Endothelial cell of umbilical vein (primary cell): ENCODE data around the gene SPACA6. TPM values are rescaled to one million over a fixed set of nuclear protein-coding genes. Genes with fewer than 3 reads are reported as not detected.

Source experiments
- BruUV-seq: library from RNA; stranded (reverse); fragments of 400-500 nt; replicated peaks from 2 replicates; lab custom pipeline; 2021; lab: Mats Ljungman, UMichigan
- CTCF ChIA-PET: fragments of 300-600, 350-600 bp; sonication (Branson Sonifier 250); formaldehyde crosslinking; loops from one replicate; lab custom pipeline; 2021; ENCODE audit warnings: antibody characterized with exemption, inconsistent platforms; lab: Charles Lee
- POLR2A ChIA-PET: fragments of 300-600, 350-600 bp; sonication (Branson Sonifier 250); formaldehyde crosslinking; loops from one replicate; lab custom pipeline; 2021; ENCODE audit warnings: antibody characterized with exemption, inconsistent platforms; lab: Charles Lee
- DNase-seq: peaks from one replicate; pipeline ENCODE4 v3.0.0-alpha.2; 2011; ENCODE audit warnings: low read depth, low spot score
- FAIRE-seq: peaks from 2 replicates; lab custom pipeline; 2011; peaks lifted over from hg19 to GRCh38; lab: Jason Lieb, UNC
- H2AFZ ChIP-seq: 2 replicates; pipeline ENCODE4 v1.6.0; 2012; ENCODE audit warnings: low read depth, low read length, control low read depth, inconsistent platforms
- H3K27ac ChIP-seq: 2 replicates; pipeline ENCODE4 v1.5.1; 2011; ENCODE audit warnings: low read depth, mild to moderate bottlenecking, control low read depth, low read length, moderate library complexity; ENCODE audit not compliant: insufficient read depth
- H3K27me3 ChIP-seq, 2 experiments: 2 replicates each; pipeline versions ENCODE4 v1.6.0 to v1.6.1; 2011; ENCODE audit warnings: low read length in 2 of 2, mixed read lengths in 1 of 2; ENCODE audit not compliant: control insufficient read depth in 2 of 2, insufficient read depth in 2 of 2
- H3K36me3 ChIP-seq, 2 experiments: 2 replicates in 1 of 2; 3 replicates in 1 of 2; pipeline ENCODE4 v1.5.1; 2011; ENCODE audit warnings: low read length in 2 of 2, mild to moderate bottlenecking in 1 of 2, moderate library complexity in 1 of 2; ENCODE audit not compliant: control insufficient read depth in 2 of 2, insufficient read depth in 2 of 2; ENCODE audit errors: extremely low read depth in 1 of 2
- H3K4me1 ChIP-seq: 3 replicates; pipeline ENCODE4 v1.5.1; 2011; ENCODE audit warnings: mild to moderate bottlenecking, low read length; ENCODE audit not compliant: control insufficient read depth, insufficient read depth; ENCODE audit errors: extremely low read depth
- H3K4me2 ChIP-seq: 2 replicates; pipeline ENCODE4 v1.6.1; 2011; ENCODE audit warnings: low read length, control low read depth, mixed read lengths; ENCODE audit not compliant: insufficient read depth
- H3K4me3 ChIP-seq, 3 experiments: fragments of 200-600 bp in 1 of 3; sonication (generic), shearing (Covaris generic) in 1 of 3; replicated peaks in 1 of 3; 2 replicates each; pipeline ENCODE4 v1.5.1; 2011 to 2016; ENCODE audit warnings: control low read depth in 3 of 3, low read length in 3 of 3, mild to moderate bottlenecking in 2 of 3, inconsistent platforms in 1 of 3, low read depth in 1 of 3, moderate library complexity in 1 of 3; ENCODE audit not compliant: insufficient read depth in 1 of 3
- H3K79me2 ChIP-seq: 2 replicates; pipeline ENCODE4 v1.6.0; 2012; ENCODE audit warnings: low read length, inconsistent platforms; ENCODE audit not compliant: control insufficient read depth, insufficient read depth
- H3K9ac ChIP-seq: replicated peaks from 2 replicates; pipeline ENCODE3; 2011; ENCODE audit warnings: low read length, control low read depth; ENCODE audit not compliant: insufficient read depth; ENCODE audit errors: extremely low read depth
- H3K9me1 ChIP-seq: replicated peaks from 3 replicates; pipeline ENCODE4 v1.6.0; 2011; ENCODE audit warnings: mild to moderate bottlenecking, low read length; ENCODE audit not compliant: control insufficient read depth, insufficient read depth; ENCODE audit errors: extremely low read depth
- H3K9me3 ChIP-seq: replicated peaks from 2 replicates; pipeline ENCODE4 v1.5.1; 2012; ENCODE audit warnings: low read length, inconsistent platforms; ENCODE audit not compliant: control insufficient read depth, insufficient read depth
- H4K20me1 ChIP-seq: replicated peaks from 2 replicates; pipeline ENCODE3; 2011; ENCODE audit warnings: mild to moderate bottlenecking, low read length; ENCODE audit not compliant: control insufficient read depth, insufficient read depth; ENCODE audit errors: extremely low read depth
- EZH2 ChIP-seq: IDR thresholded peaks from 2 replicates; pipeline ENCODE4 v1.6.1; 2012; ENCODE audit warnings: borderline replicate concordance, low read depth, mild to moderate bottlenecking, moderate library complexity, low read length, inconsistent platforms; ENCODE audit not compliant: severe bottlenecking
- FOS ChIP-seq: IDR thresholded peaks from 2 replicates; pipeline ENCODE4 v1.6.1; 2011; ENCODE audit warnings: mild to moderate bottlenecking, low read length, moderate library complexity, borderline replicate concordance; ENCODE audit not compliant: insufficient read depth
- GATA2 ChIP-seq: IDR thresholded peaks from 2 replicates; pipeline ENCODE4 v1.7.0; 2011; ENCODE audit warnings: low read depth, mild to moderate bottlenecking, moderate library complexity, mixed read lengths, low read length; ENCODE audit not compliant: insufficient read length, insufficient read depth
- JUN ChIP-seq: IDR thresholded peaks from 2 replicates; pipeline ENCODE4 v1.6.1; 2011; ENCODE audit warnings: borderline replicate concordance, low read depth; ENCODE audit not compliant: insufficient read length, insufficient read depth
- MYC ChIP-seq: IDR thresholded peaks from one replicate; pipeline ENCODE4 v1.6.1; 2011; ENCODE audit warnings: mild to moderate bottlenecking, low read depth, low read length
- POLR2A ChIP-seq: IDR thresholded peaks from 2 replicates; pipeline ENCODE4 v1.6.1; 2012; ENCODE audit warnings: low read depth, mild to moderate bottlenecking, control low read depth, low read length
- POLR2AphosphoS5 ChIP-seq: IDR thresholded peaks from 2 replicates; pipeline ENCODE4 v1.6.1; 2012; ENCODE audit warnings: low read depth, mild to moderate bottlenecking, control low read depth, low read length, moderate library complexity; ENCODE audit not compliant: insufficient read depth
- dilution Hi-C: fragments of 300-500 bp; cut with MboI; formaldehyde crosslinking; loops from one replicate; pipeline ENCODE4 v1.15.0; 2019; ENCODE audit warnings: low sequenced_read_pairs; ENCODE audit not compliant: extremely low pct_ligation_motif_present
- intact Hi-C: fragments of 100-400 bp; cut with micrococcal nuclease; formaldehyde crosslinking; loops from one replicate; pipeline ENCODE4 v1.10.0; 2022
- polyA plus RNA-seq, 4 experiments: library from polyadenylated mRNA; depleted of rRNA in 3 of 4; stranded (reverse) in 3 of 4; unstranded in 1 of 4; fragments of >200 nt; gene quantifications; 2 replicates each; pipeline versions ENCODE4 v1.2.1 to v1.2.3, GENCODE V29; 2011 to 2012; ENCODE audit warnings: missing spikeins in 1 of 4
- total RNA-seq: library from RNA; stranded (reverse); gene quantifications from 2 replicates; pipeline ENCODE4 v1.2.3, GENCODE V29; 2021
- TF ChIP-seq, protein P1 (sequence below): IDR thresholded peaks from 2 replicates; pipeline ENCODE4 v1.6.1; 2011; ENCODE audit not compliant: insufficient read depth, insufficient read length
- TF ChIP-seq, protein P2 (sequence below), 2 donors: IDR thresholded peaks; 1 replicate in 1 of 2; 2 replicates in 1 of 2; pipeline ENCODE4 v1.5.1; 2011; ENCODE audit warnings: low read length in 2 of 2, mild to moderate bottlenecking in 2 of 2, moderate library complexity in 2 of 2, control low read depth in 1 of 2, inconsistent platforms in 1 of 2, low read depth in 1 of 2; ENCODE audit not compliant: insufficient read depth in 1 of 2; ENCODE audit errors: extremely low read depth in 1 of 2

The SPACA6 gene
- total and polyA plus RNA-seq, 2 donors (not counting 3 experiments of a cell fraction or from before 2014, with no cell fraction given), result 11.9 to 41.1 TPM

DNA sequence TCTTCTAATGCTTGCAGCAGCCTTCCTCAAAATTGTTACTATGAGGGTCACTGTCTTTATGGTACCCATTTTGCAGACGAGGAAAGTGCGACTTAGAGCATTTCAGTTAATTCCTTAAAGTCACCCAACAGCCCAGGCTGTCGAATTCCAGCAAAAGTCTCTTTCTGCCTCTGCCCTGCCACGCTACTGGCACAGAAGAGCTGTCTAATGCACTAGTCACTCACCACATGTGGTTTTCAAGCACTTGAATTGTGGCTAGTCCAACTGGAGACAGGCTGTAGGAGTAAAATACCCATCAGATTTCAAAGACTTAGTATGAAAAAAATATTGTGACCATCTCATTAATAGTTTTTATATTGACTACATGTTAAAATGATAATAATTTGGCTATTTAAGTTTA lies 56.8 kb downstream of the SPACA6 start:
- FAIRE-seq (no peak), DNase-seq (no peak)
- Histone ChIP-seq H3K4me2 (no peak overlapping the region), H3K9ac (no peak overlapping the region), H3K27ac (no peak overlapping the region), H3K9me3 (no peaks in the 10 kb centered on the region), H3K79me2 (no peaks in the 10 kb centered on the region), H3K36me3 (no peaks in the 10 kb centered on the region), H4K20me1 (no peaks in the 10 kb centered on the region), H3K4me3 (no peak overlapping the region), H3K9me1 (no peaks in the 10 kb centered on the region), H3K4me1 (no peaks in the 10 kb centered on the region), H2AFZ (no peak overlapping the region), H3K27me3 (no peaks in the 10 kb centered on the region)
- dilution Hi-C loops (no loop called here), intact Hi-C loops (no loop called here)
- no peak for TF ChIP-seq POLR2AphosphoS5
- no peak for TF ChIP-seq JUN
- no peak for TF ChIP-seq MYC
- no peak for TF ChIP-seq GATA2
- TF ChIP-seq, protein P1, sequence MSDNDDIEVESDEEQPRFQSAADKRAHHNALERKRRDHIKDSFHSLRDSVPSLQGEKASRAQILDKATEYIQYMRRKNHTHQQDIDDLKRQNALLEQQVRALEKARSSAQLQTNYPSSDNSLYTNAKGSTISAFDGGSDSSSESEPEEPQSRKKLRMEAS, result no peak
- TF ChIP-seq, protein P2, sequence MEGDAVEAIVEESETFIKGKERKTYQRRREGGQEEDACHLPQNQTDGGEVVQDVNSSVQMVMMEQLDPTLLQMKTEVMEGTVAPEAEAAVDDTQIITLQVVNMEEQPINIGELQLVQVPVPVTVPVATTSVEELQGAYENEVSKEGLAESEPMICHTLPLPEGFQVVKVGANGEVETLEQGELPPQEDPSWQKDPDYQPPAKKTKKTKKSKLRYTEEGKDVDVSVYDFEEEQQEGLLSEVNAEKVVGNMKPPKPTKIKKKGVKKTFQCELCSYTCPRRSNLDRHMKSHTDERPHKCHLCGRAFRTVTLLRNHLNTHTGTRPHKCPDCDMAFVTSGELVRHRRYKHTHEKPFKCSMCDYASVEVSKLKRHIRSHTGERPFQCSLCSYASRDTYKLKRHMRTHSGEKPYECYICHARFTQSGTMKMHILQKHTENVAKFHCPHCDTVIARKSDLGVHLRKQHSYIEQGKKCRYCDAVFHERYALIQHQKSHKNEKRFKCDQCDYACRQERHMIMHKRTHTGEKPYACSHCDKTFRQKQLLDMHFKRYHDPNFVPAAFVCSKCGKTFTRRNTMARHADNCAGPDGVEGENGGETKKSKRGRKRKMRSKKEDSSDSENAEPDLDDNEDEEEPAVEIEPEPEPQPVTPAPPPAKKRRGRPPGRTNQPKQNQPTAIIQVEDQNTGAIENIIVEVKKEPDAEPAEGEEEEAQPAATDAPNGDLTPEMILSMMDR (IDR thresholded peaks at IDR 0.05; ENCODE audit: extremely low read depth in 1 of 2, insufficient read depth in 1 of 2, low read depth in 1 of 2, low read length in 2 of 2), result no peak
- TF ChIP-seq EZH2, result no peak
- TF ChIP-seq POLR2A, result no peak
- no peak for TF ChIP-seq FOS
- no TSS peak for BruUV-seq
- POLR2A ChIA-PET, result no interaction called here
- CTCF ChIA-PET, result no interaction called here
